Activated T-cell treated with anti-CD3 and anti-CD28 coated beads, Interleukin-2, amount 50 U/mL, for 4 hours (primary cell): ENCODE measurements around the gene PNMA6E. TPM values are rescaled to one million over a fixed set of nuclear protein-coding genes. Genes with fewer than 3 reads are reported as not detected.
"Not testable (repeated sequence)": the region's sequence is repeated elsewhere in the genome, so short reads cannot be mapped to it uniquely, and the experiment has no call there.

Experiments
- ATAC-seq, 2 donors: fragments of 200-7000 bp; cut with Tn5 transposase; one replicate each; pipeline ENCODE4 v1.10.0; 2021
- DNase-seq: peaks from one replicate; pipeline ENCODE4 v3.0.0-alpha.2; 2020
- H3K27me3 Mint-ChIP-seq: one replicate; pipeline ENCODE4 v1.8.0; 2021; ENCODE audit warnings: low read depth, mixed read lengths
- H3K36me3 Mint-ChIP-seq: one replicate; pipeline ENCODE4 v1.8.0; 2022; ENCODE audit warnings: mixed read lengths; ENCODE audit not compliant: insufficient read depth
- H3K4me1 Mint-ChIP-seq: one replicate; pipeline ENCODE4 v1.8.0; 2021; ENCODE audit warnings: low read depth, mixed read lengths
- H3K4me3 Mint-ChIP-seq: one replicate; pipeline ENCODE4 v1.8.0; 2021; ENCODE audit warnings: mild to moderate bottlenecking, moderate library complexity, mixed read lengths
- H3K9me3 Mint-ChIP-seq: one replicate; pipeline ENCODE4 v1.8.0; 2021; ENCODE audit warnings: mixed read lengths
- total RNA-seq, 3 donors: library from RNA; stranded (reverse); gene quantifications; one replicate each; pipeline ENCODE4 v1.2.1, GENCODE V29; 2021

Gene PNMA6E
- total RNA-seq, 3 donors from 2014 or later, result not detected

- ATAC-seq (no peak), DNase-seq (no peak)
- Mint-ChIP-seq H3K9me3 (no peaks in the 10 kb centered on the region), H3K4me3 (no peak overlapping the region), H3K36me3 (no peaks in the 10 kb centered on the region), H3K4me1 (peaks cover 3% of the 10 kb centered on the region), H3K27me3 (no peaks in the 10 kb centered on the region)
Observed at GRCh38 chrX:153406903-153407302, 5.8 kb upstream of the PNMA6E start.

DNA sequence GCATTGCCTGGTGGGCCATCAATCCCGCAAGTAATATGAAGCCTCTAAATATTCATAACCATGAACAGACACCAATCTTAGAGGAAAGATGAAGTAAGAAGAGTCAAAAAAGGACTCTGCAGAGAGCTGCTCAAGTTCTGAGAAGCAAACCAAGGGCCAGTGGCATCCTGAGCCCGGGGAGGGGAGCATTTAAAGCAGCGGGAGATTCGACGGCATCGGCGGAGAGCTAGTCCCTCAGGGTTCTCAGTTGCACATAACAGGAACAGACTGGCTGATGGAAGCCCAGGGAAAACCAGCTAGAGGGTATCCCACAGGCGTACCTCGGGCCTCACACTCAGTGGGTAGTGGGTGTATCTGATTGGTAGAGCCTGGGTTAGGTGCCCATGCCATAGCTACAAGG lies 4.9 kb upstream of the PNMA6E start:
- no peak for DNase-seq
- H3K4me1 Mint-ChIP-seq, result peaks cover 1% of the 10 kb centered on the region
- no peaks in the 10 kb centered on the region for H3K36me3 Mint-ChIP-seq
- H3K27me3 Mint-ChIP-seq, result no peaks in the 10 kb centered on the region
- H3K4me3 Mint-ChIP-seq, result no peak overlapping the region
- ATAC-seq, result no peak
- H3K9me3 Mint-ChIP-seq, result no peaks in the 10 kb centered on the region

DNA sequence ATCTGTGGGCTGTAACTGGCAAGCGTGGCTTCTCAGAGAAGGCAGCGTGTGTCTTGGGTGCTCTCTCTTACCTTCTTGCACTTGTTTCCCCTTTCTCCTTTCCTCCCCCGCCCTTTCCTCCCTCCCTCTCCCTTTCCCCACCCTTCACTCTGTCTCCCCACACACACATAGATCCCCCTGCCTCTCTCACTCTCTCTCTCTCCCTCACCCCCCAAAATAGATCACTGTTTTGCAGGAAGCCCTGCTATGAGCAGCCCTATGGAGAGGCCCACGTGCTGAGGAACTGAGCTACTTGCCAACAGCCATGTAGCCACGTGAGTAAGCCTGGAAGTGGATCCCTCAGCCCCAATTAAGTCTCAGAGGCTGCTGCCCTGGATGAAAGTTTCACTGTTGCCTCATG lies 4.3 kb upstream of the PNMA6E start:
- no peaks in the 10 kb centered on the region for H3K9me3 Mint-ChIP-seq
- DNase-seq (no peak), ATAC-seq (no peak)
- H3K36me3 Mint-ChIP-seq, result no peaks in the 10 kb centered on the region
- H3K4me3 Mint-ChIP-seq, result no peak overlapping the region
- H3K4me1 Mint-ChIP-seq, result no peaks in the 10 kb centered on the region
- H3K27me3 Mint-ChIP-seq, result no peaks in the 10 kb centered on the region

- not testable (repeated sequence) for H3K4me1 Mint-ChIP-seq, H3K9me3 Mint-ChIP-seq
Observed at GRCh38 chrX:153404333-153404732, 3.2 kb upstream of the PNMA6E start.

DNA sequence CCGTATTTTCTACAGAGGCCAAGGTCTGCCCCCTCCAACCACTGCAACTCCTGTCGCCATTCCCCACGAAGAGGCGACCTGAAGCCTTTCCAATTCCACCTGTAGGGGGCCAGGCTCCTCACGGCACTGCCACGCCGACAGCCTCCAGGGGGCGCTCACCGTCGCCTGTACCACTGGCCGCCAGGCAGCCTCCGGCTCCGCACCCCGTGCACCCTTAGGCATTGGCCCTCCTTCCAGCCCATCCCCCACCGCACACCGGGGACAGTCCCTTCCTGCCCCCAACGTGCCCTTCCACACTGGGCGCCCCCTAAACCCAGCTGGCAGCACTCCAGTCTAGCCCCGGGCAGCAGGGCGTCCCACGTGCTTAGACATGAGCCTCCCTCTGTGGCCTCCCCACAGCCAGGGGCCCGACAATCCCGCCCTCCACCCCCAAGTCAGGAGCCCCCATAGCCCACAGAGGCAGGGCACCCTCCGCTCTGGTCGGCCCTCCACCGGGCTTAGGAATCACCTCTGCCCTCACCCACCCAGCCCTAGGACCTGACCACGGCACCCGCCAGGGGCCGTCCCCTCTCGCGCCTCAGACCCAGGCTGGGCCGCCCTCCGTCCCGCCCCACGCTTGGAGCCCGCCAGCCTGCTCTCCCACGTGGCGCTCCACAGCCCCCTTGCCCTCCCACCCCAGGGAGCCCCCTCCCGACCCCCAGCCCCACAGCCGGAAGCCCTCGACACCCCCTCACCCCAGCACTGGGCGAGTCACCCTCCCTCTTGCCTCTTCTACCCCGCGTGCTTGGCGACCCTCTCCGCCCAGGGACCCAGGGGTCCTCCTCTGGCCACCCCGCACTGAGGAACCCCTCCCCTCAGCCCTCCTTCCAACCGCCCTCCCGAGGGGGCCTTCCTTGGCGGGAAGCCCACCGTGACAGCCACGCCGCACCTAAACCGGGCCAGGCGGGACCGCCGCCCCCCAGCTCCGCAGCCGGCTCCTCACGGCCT lies 711 bp downstream of the PNMA6E start:
- Mint-ChIP-seq H3K27me3 (no peaks in the 10 kb centered on the region), H3K4me3 (no peak overlapping the region), H3K36me3 (no peaks in the 10 kb centered on the region), H3K9me3 (no peaks in the 10 kb centered on the region), H3K4me1 (no peaks in the 10 kb centered on the region)
- DNase-seq, result peak; percentile 45
- peak; percentile 74 to 77 for ATAC-seq

More at GRCh38 chrX:153404333-153404732, 3.2 kb upstream of the PNMA6E start:
- DNase-seq, H3K4me3 Mint-ChIP-seq, H3K36me3 Mint-ChIP-seq, ATAC-seq, H3K27me3 Mint-ChIP-seq: not testable (repeated sequence)

DNA sequence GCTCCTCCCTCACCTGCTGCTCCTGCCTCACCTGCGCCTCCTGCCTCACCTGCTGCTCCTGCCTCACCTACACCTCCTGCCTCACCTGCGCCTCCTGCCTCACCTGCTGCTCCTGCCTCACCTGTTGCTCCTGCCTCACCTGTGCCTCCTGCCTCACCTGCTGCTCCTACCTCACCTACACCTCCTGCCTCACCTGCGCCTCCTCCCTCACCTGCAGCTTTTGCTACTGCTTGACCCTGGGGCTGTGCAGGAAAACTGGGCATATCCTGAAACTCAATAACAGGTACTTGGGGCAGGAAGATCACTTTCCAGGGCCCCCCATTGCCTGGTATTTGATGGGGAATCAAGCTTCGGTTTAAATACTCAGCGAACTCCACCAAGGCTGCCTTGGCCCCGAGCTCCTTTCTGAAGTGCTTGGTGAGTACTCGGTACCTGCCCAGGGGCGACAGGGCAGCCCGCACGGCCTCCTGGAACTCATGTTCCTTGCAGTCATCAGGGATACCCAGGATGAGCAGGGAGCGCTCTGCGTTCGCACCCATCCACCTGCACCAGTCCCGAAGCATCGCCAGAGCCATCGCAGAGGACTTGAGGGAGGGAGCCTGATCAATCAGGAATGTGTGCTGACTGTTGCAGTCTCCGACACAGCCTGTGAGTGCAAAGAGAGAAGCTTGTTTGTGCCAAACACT lies 2.7 kb downstream of the PNMA6E start:
- Mint-ChIP-seq H3K4me3 (no peak overlapping the region), H3K27me3 (no peaks in the 10 kb centered on the region), H3K4me1 (no peaks in the 10 kb centered on the region), H3K9me3 (no peaks in the 10 kb centered on the region), H3K36me3 (no peaks in the 10 kb centered on the region)
- no peak for ATAC-seq
- no peak for DNase-seq

DNA sequence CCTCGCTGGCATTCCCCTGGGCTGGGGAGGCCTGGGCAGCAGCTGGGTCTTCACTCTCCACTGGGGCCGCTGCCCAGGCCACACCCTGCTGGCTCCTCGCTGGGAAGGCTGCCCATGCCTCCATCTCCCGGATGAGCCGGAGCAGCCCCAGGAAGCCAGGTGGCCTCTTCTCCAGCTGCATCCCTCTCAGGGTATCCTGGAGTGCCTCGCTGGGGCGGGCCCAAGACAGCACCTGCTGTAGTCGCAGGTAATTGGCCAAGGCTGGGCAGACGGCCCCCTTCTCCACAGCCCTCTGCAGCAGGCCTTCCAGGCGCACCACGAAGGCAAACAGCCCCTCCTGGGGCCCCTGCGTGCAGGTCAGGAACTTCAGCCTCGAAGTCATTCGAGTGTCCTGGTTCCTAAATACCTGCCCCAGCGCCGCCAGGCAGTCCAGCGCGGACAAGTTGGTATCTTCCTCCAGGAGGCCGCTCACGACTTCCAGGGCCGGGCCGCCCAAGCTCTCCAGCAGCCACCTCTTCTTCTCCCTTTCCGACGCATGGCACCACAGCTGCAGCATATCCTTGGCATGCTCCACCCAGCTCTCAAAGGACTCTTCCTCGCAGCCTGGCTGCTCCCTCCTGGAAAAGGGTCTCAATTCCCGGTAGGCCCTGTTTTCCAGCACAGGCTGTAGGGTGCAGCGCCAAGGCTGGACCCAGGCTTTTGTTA lies 3.7 kb downstream of the PNMA6E start:
- Mint-ChIP-seq H3K27me3 (no peaks in the 10 kb centered on the region), H3K36me3 (no peaks in the 10 kb centered on the region), H3K9me3 (no peaks in the 10 kb centered on the region), H3K4me3 (no peak overlapping the region), H3K4me1 (no peaks in the 10 kb centered on the region)
- DNase-seq (no peak), ATAC-seq (no peak)

DNA sequence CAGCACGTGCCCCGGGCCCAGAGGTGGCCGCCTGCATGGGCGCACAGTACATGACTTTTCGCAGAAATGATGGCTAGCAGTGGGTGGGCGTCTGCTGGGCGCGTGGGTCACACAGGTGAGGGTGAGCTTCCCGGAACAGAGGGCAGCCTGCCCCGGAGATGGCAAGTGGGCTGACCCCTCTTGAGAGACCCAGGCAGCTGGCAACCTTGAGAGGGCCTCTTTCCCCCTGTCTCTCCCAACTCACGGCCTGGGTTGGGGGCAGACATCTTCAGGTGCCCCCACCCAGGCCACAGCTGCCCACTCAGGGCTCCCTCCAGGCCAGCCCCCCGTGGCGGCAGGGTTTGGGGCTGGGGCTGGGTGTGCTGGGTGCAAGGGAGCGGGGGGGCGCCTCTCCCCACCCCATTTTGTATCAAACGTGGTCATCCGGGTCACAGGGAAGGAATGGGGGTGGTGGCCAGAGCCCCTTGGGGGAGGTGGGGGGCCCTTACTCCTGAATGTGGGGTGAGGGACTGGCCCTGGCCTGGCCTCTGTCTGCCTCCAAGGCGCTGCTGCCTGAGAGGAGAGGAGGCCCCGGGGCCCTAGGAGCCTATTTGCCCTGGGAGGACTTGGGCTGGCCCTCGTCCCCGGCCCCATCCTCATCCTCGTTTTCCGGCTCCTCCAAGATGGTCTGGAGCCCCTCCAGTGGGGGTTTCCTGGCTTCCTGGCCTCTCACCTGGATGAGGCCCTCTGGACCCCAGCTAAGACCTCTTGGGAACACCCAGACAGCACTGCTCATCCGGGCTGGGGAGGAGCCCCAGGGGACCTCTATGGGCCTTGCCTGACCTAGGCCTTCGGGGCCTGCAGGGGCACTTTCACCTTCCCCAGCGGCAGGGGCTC lies 4.6 kb downstream of the PNMA6E start:
- ATAC-seq, result no peak
- DNase-seq, result no peak
- Mint-ChIP-seq H3K4me3 (no peak overlapping the region), H3K4me1 (no peaks in the 10 kb centered on the region), H3K36me3 (no peaks in the 10 kb centered on the region), H3K27me3 (no peaks in the 10 kb centered on the region), H3K9me3 (no peaks in the 10 kb centered on the region)

DNA sequence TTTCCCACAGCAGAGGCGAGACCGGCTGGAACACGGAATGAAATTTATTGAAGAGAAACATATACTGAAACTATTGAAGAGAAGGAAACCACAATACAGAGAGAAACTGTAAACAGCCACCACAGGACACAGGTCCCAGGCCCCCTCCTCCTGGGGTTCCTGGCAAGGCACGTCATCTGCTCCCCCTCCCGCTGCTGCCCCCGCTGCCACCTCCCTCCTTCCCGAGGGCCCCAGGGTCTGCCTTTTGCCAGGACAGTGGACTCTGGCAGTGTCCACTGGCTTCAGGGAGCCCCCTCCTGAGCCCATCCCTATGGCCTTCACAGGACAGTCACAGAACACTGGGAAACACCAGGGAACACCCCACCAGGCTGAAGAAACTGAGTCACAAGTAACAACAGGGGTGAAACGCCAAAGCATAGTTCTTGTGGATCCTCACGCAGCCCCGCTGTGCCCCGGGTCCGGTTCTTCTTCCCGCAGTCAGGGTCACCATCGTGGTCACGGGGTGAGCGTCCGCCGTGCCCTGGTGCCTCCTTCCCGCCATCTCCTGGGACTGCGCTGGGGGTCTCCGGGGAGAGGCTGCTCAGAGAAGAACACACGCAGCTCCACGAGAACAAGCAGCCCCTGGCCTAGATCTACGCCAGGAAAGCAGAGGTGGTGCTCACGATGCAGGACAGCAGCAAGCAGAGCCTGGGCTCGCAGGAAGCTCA lies 5.4 kb downstream of the PNMA6E start:
- Mint-ChIP-seq H3K36me3 (no peaks in the 10 kb centered on the region), H3K4me1 (no peaks in the 10 kb centered on the region), H3K4me3 (no peak overlapping the region), H3K27me3 (no peaks in the 10 kb centered on the region), H3K9me3 (no peaks in the 10 kb centered on the region)
- ATAC-seq, result no peak
- no peak for DNase-seq

- H3K9me3 Mint-ChIP-seq, result no peaks in the 10 kb centered on the region
- no peaks in the 10 kb centered on the region for H3K27me3 Mint-ChIP-seq
- ATAC-seq (no peak), DNase-seq (no peak)
- H3K36me3 Mint-ChIP-seq, result no peaks in the 10 kb centered on the region
- H3K4me3 Mint-ChIP-seq, result no peak overlapping the region
- no peaks in the 10 kb centered on the region for H3K4me1 Mint-ChIP-seq
Observed at GRCh38 chrX:153394612-153395011, 6.5 kb downstream of the PNMA6E start.

DNA sequence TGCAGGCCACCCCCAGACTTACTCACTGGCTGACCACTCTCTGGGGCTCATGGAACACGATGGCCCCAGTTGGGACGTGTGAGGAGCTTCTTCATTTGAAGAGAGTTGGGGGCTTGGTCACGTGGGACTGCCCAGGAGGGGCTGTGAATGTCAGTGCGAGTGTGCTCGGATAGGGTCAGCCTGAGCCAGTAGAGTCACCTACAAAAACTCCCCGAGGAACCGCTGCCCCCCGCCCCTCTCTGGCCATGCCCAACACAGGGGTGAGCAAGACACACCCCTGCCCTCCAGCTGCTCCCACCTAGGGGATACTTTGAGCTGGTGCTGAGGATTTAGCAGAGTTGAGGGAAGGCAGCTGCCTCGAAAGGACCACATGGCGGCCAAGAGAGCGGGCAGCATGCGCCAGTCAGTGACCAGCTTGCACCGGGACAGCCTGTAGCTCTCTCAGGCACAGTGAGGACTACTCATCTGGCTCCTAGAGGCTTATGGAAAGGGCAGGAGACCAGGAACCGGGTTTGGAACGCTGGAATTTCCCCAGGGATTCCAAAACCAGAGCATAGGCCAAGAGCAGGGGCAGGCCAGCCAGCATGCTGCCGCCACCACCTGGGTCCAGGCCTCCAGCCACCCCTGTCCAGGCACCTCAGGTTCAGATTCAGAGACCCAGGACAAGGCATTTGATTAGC lies 8.4 kb downstream of the PNMA6E start:
- no peaks in the 10 kb centered on the region for H3K27me3 Mint-ChIP-seq
- DNase-seq (no peak), ATAC-seq (no peak)
- H3K36me3 Mint-ChIP-seq, result no peaks in the 10 kb centered on the region
- no peak overlapping the region for H3K4me3 Mint-ChIP-seq
- no peaks in the 10 kb centered on the region for H3K4me1 Mint-ChIP-seq
- H3K9me3 Mint-ChIP-seq, result no peaks in the 10 kb centered on the region

DNA sequence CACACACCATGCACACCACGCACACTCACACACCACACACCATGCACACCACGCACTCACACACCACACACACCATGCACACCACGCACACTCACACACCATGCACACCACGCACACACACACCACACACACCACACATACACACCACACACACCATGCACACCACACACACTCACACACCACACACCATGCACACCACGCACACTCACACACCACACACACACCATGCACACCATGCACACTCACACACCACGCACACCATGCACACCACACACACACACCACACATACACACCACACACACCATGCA lies 11.7 kb downstream of the PNMA6E start:
- DNase-seq, ATAC-seq, H3K36me3 Mint-ChIP-seq, H3K4me3 Mint-ChIP-seq, H3K27me3 Mint-ChIP-seq, H3K4me1 Mint-ChIP-seq, H3K9me3 Mint-ChIP-seq: not testable (repeated sequence)
